ENCODE results near the gene C9orf50.

DNA sequence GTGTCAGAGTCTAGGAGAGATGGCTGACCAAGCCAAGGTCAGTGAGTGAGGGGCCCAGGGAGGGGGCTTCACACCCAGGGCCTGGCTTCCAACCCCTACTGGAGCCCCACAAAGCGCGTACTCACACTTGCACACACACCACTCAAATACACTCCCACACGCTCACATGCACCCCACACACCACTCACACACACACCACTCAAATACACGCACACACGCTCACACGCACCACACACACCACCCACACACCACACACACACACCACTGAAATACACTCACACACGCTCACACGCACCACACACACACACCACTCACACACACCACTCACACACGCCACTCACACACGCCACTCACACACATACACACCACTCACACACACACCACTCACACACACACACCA, 26.7 kb upstream of the C9orf50 start:
- TF ChIP-seq, protein P1, sequence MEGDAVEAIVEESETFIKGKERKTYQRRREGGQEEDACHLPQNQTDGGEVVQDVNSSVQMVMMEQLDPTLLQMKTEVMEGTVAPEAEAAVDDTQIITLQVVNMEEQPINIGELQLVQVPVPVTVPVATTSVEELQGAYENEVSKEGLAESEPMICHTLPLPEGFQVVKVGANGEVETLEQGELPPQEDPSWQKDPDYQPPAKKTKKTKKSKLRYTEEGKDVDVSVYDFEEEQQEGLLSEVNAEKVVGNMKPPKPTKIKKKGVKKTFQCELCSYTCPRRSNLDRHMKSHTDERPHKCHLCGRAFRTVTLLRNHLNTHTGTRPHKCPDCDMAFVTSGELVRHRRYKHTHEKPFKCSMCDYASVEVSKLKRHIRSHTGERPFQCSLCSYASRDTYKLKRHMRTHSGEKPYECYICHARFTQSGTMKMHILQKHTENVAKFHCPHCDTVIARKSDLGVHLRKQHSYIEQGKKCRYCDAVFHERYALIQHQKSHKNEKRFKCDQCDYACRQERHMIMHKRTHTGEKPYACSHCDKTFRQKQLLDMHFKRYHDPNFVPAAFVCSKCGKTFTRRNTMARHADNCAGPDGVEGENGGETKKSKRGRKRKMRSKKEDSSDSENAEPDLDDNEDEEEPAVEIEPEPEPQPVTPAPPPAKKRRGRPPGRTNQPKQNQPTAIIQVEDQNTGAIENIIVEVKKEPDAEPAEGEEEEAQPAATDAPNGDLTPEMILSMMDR (IDR thresholded peaks at IDR 0.05), result no peak
- TF ChIP-seq POLR2A (IDR thresholded peaks at IDR 0.05), result no peak
